ENCODE measurements around the gene RPS15.
A peak's percentile ranks its signal among the peaks of the same experiment; 100 is the strongest.

The RPS15 gene

GRCh38 chr19:1469255-1470054 is 31.3 kb downstream of the RPS15 start:
- H3K36me3 ChIP-seq, result peaks cover 15% of the 10 kb centered on the region
- TF ChIP-seq CTCF (IDR thresholded peaks at IDR 0.05; ENCODE audit: low read depth, low read length), result no peak
- DNase-seq, result no peak
- no peak overlapping the region for H3K4me3 ChIP-seq (ENCODE audit: low read depth, low read length)
- no peaks in the 10 kb centered on the region for H3K27me3 ChIP-seq
- H3K4me1 ChIP-seq, result peaks cover 14% of the 10 kb centered on the region
- H3K9me3 ChIP-seq, result no peaks in the 10 kb centered on the region

GRCh38 chr19:1470055-1470304 is 31.8 kb downstream of the RPS15 start:
- peaks cover 15% of the 10 kb centered on the region for H3K36me3 ChIP-seq
- H3K4me1 ChIP-seq, result peaks cover 14% of the 10 kb centered on the region
- no peak for TF ChIP-seq CTCF (IDR thresholded peaks at IDR 0.05; ENCODE audit: low read depth, low read length)
- DNase-seq, result no peak
- H3K9me3 ChIP-seq, result no peaks in the 10 kb centered on the region
- H3K27me3 ChIP-seq, result no peaks in the 10 kb centered on the region
- no peak overlapping the region for H3K4me3 ChIP-seq (ENCODE audit: low read depth, low read length)

- Histone ChIP-seq H3K4me3 (ENCODE audit: low read depth, low read length) (no peak overlapping the region), H3K4me1 (peaks cover 14% of the 10 kb centered on the region), H3K27me3 (no peaks in the 10 kb centered on the region), H3K9me3 (no peaks in the 10 kb centered on the region), H3K36me3 (peaks cover 11% of the 10 kb centered on the region)
- TF ChIP-seq CTCF (IDR thresholded peaks at IDR 0.05; ENCODE audit: low read depth, low read length), result no peak
- no peak for DNase-seq
Measured at GRCh38 chr19:1470305-1471009, 32.3 kb downstream of the RPS15 start.

- peaks cover 14% of the 10 kb centered on the region for H3K4me1 ChIP-seq
- H3K9me3 ChIP-seq, result no peaks in the 10 kb centered on the region
- H3K4me3 ChIP-seq (ENCODE audit: low read depth, low read length), result no peak overlapping the region
- TF ChIP-seq CTCF (IDR thresholded peaks at IDR 0.05; ENCODE audit: low read depth, low read length), result no peak
- H3K36me3 ChIP-seq, result peaks cover 8% of the 10 kb centered on the region
- DNase-seq, result no peak
- no peaks in the 10 kb centered on the region for H3K27me3 ChIP-seq
Measured at GRCh38 chr19:1471010-1471514, 32.9 kb downstream of the RPS15 start.

GRCh38 chr19:1471515-1472160 is 33.4 kb downstream of the RPS15 start:
- H3K36me3 ChIP-seq, result peaks cover 8% of the 10 kb centered on the region
- H3K4me3 ChIP-seq (ENCODE audit: low read depth, low read length), result no peak overlapping the region
- no peak for DNase-seq
- H3K9me3 ChIP-seq, result no peaks in the 10 kb centered on the region
- peaks cover 14% of the 10 kb centered on the region for H3K4me1 ChIP-seq
- TF ChIP-seq CTCF (IDR thresholded peaks at IDR 0.05; ENCODE audit: low read depth, low read length), result peak; percentile 20; the same call in 1 of the 2 replicates
- no peaks in the 10 kb centered on the region for H3K27me3 ChIP-seq
